KG1 (cell line): Measurements from ENCODE around the gene CSTF3.
"Not testable (repeated sequence)": the region's sequence is repeated elsewhere in the genome, so short reads cannot be mapped to it uniquely, and the experiment has no call there.

Experiments
- DNase-seq: peaks from one replicate; lab custom pipeline; 2025; lab: John Stamatoyannopoulos, UW

Gene CSTF3

GRCh38 chr11:33160587-33160986 lies 693 bp downstream of the CSTF3 start:
- no peak for DNase-seq

DNA sequence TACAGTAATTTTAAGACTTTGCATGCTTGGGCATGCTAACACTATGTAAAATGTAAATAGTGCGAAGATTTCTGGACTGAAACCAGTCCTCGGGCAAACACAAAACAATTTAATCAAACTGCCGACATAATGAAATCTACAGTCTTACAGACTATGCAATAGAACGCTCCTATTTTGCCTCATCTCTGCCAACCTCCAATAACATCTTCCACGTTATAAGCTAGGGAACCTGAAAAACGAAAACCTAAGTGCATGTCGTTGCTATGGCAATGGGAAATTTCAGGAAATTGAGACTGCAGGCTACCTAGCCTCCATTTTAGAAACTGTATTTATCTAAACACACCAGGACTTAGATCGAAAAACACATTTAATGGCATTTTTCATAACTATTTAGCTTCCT lies 1.1 kb downstream of the CSTF3 start:
- no peak for DNase-seq

DNA sequence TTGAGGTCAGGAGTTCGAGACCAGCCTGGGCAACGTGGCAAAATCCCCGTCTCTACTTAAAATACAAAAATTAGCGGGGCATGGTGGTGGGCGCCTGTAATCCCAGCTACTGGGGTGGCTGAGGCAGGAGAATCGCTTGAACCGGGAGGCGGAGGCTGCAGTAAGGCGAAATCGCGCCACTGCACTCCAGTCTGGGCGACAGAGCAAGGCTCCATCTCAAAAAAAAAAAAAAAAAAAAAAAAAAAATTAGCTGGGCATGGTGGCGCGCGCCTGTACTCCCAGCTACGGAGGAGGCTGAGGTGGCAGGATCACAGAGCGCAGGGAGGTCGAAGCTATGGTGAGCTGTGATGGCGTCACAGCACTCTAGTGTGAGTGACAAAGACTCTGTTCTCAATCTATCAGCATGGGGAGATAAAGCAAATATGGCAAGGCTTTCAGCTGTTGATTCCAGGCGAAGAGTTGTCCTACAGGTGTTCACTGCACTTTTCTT lies 1.9 kb downstream of the CSTF3 start:
- DNase-seq = not testable (repeated sequence)

GRCh38 chr11:33158596-33159275 lies 2.5 kb downstream of the CSTF3 start:
- no peak for DNase-seq

DNA sequence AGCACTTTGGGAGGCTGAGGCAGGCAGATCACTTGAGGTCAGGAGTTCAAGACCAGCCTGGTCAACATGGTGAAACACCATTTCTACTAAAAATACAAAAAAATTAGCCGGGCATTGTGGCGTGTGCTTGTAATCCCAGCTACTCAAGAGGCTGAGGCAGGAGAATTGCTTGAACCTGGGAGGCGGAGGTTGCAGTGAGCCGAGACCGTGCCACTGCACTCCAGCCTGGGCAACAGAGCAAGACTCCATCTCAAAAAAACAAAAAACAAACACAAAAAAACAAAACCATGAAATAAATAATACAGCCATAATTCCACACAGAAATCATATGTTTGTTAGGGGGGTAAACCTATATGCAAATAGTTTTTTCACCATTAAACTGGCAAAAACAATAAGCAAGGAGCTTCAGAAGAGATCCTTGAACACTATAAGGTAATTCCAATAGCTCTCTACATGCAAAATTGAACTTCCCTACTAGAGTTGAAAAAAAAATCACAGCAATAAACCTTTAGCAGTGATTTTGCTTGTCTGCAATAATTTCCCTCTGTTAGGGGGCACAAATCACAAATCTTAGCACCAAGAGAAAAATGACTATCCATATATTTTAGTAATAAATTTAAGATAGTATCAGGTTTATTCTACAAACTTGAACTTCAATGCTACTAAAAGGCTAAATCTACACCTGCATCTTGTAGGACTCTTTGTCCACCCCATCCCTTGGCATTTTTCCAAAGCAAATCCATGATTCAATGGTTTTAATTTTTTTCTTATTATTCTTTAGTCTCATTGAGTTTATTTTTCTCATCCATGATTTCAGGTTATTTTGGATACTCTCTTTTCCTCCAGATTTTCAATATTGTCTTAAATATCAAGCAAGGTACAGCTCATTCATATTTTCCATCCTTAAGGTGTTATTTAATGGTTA lies 3.9 kb downstream of the CSTF3 start:
- no peak for DNase-seq

GRCh38 chr11:33151399-33151798 lies 9.9 kb downstream of the CSTF3 start:
- no peak for DNase-seq

DNA sequence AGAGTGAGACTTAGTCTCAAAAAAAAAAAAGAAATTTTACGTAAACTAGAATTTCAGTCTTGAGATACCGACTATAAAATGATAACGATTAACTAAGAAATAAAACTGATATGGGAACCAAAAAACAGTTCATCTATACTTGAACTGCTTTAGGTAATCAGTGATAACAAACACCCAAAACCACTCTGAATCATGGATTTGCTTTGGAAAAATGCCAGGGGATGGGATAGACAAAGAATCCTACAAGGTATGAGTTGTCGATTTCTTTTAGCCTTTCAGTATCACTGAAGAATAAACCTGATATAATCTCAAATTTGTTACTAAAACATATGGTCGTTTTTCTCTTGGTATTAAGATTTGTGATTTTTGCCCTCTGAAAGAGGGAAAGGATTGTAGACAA lies 13.7 kb downstream of the CSTF3 start:
- DNase-seq = no peak

DNA sequence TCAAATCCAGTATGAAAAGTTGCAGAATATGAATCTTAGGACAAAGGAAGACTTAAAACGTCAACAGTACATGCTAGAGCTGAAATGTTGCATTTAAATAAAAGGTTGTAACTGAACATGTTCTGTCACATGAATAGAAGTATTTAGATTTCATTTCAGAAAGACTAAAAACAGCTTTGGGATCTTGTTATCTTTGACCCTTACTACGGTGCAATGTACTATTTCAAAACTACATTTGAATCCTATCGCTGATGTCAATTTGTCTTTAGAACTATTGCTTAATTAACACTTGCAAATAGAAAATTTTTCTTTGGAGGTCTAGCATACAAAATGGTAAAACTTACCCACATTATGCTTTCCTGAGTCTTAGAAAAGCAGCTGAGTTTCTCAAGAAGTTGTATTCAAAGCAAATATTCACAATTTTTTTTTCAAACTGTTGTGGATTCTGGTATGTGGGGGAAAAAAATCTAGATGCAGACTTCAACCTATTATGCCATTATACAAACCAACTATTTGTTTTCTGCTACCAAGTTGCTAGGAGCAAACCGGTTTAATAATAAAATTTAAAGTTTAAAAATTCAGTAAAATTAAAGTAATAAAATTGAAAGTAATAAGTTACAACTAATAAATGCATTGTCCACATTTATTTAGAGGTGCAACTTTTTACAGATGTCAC lies 25.4 kb downstream of the CSTF3 start:
- DNase-seq = no peak

GRCh38 chr11:33135216-33135615 lies 26.1 kb downstream of the CSTF3 start:
- no peak for DNase-seq

GRCh38 chr11:33134276-33134675 lies 27.0 kb downstream of the CSTF3 start:
- no peak for DNase-seq

DNA sequence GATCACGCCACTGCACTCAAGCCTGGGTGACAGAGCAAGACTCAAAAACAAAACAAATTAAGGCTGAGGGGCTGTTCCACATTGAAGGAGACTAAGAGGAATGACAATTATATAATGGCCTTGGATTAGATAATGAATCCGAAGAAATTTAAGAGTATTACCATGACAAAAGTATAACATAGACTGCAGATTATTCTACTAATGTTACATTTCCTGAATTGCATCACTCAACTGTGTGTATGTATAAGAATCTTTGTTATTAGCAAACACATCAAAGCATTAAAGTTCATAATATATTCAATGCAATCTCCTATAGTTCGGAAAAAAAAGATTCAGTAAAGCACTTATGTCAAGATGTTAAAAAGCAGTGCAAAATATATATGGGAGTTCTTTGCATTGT lies 27.5 kb downstream of the CSTF3 start:
- DNase-seq = no peak

GRCh38 chr11:33132510-33132909 lies 28.8 kb downstream of the CSTF3 start:
- no peak for DNase-seq

GRCh38 chr11:33128739-33129138 lies 32.5 kb downstream of the CSTF3 start:
- no peak for DNase-seq

DNA sequence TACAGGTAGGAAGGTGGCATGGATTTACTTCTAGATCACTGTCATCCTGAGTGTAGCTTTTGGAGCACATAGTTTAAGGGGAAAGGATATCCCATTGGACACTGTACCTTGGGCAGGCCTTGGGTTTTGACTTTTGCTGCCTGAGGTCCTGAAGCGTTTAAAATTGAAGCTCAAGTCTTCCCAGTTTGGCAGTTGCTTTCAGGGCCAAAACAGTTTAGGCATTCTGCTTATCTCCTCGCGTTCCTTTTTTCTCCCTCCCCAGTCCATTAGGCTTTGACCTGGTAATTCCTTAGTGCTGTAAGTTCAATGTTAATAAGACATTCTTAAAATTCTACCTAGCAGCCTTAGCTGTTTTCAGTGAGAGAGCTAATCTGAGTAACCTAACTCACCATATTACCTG lies 35.7 kb downstream of the CSTF3 start:
- DNase-seq = no peak

GRCh38 chr11:33125025-33125424 lies 36.3 kb downstream of the CSTF3 start:
- DNase-seq = no peak

GRCh38 chr11:33122696-33123095 lies 38.6 kb downstream of the CSTF3 start:
- DNase-seq = not testable (repeated sequence)

- DNase-seq = no peak
These were observed 44.7 kb downstream of the CSTF3 start for GRCh38 chr11:33116535-33116934.

DNA sequence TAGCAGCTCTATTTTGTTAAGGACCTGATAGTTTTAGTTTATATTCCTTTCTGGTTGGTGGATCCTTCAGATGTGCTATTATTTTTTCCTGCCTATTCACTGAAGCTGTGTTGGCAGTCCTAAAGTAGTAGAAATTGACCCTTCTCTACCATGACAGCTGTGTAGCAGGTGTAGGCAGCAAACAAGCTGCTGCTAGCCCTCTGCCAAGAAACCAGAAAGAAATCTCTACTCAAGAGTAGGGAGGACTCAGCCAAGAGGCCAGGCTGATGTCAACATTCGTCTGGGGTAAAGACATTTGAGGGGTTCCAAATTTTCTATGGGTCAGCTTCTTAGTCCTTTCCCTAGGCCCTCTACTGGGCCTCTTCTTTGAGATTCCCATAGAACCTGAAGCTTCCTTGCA lies 51.2 kb downstream of the CSTF3 start:
- DNase-seq = no peak

GRCh38 chr11:33109294-33109895 lies 51.9 kb downstream of the CSTF3 start:
- no peak for DNase-seq

- no peak for DNase-seq
These were observed 57.4 kb downstream of the CSTF3 start for GRCh38 chr11:33103836-33104235.

DNA sequence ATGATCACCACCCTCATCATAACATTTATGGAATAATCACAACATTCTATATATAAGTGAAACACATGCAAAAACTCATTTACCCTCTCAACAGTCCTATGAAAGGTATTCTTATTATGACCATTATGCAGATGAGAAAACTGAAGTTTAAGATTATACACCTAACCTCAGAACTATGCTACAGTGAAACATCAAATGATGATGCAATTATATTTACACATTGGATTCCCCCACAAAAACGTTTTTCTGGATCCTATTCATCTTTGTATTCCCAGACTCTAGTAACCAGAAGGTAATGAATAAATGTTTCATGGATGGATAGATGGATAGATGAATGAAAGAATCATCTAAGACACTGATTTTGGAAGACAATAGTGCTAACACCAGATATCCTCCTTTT lies 67.1 kb downstream of the CSTF3 start:
- no peak for DNase-seq

GRCh38 chr11:33089776-33090175 lies 71.5 kb downstream of the CSTF3 start:
- no peak for DNase-seq
